PC-9 (cell line): ENCODE results near the gene RIPOR3.

Experiments
- CTCF ChIP-seq: fragments of 200-600 bp; sonication (generic); conservative IDR thresholded peaks from 2 replicates; pipeline ENCODE4 v1.6.1; 2017; ENCODE audit warnings: mixed run types, antibody characterized with exemption, mild to moderate bottlenecking, moderate library complexity
- EZH2 ChIP-seq: fragments of 200-600 bp; sonication (generic); IDR thresholded peaks from 2 replicates; pipeline ENCODE4 v1.8.0; 2017; ENCODE audit warnings: antibody characterized with exemption, low read depth

- TF ChIP-seq CTCF (no peak), EZH2 (no peak)
Measured at GRCh38 chr20:50704514-50704913, 13.2 kb upstream of the RIPOR3 start.
